K562 (cell line): ENCODE results near the gene LTBP4. TPM values are rescaled to one million over a fixed set of nuclear protein-coding genes. Genes with fewer than 3 reads are reported as not detected.

Source experiments
- C11orf30 ChIP-seq: fragments of 450-650 bp; IDR thresholded peaks from 2 replicates; pipeline ENCODE4 v1.6.1; 2016; ENCODE audit warnings: low read depth, mild to moderate bottlenecking
- CAMTA2 ChIP-seq: fragments of 250-450 bp; sonication (Bioruptor Pico); conservative IDR thresholded peaks from 2 replicates; pipeline ENCODE4 v1.5.1; 2022
- EGR1 ChIP-seq: fragments of 450-650 bp; conservative IDR thresholded peaks from 2 replicates; pipeline ENCODE4 v1.6.1; 2017; ENCODE audit warnings: mild to moderate bottlenecking
- MAZ ChIP-seq, 2 experiments: fragments of 450-650 bp in 1 of 2; sonication (generic) in 1 of 2; formaldehyde crosslinking; IDR thresholded peaks in 1 of 2; conservative IDR thresholded peaks in 1 of 2; 2 replicates each; pipeline versions ENCODE4 v1.4.0 to v1.5.0; 2020; ENCODE audit warnings: mild to moderate bottlenecking in 1 of 2, missing genetic modification reagents in 1 of 2
- NUFIP1 ChIP-seq: fragments of 450-650 bp; IDR thresholded peaks from 2 replicates; pipeline ENCODE4 v1.6.1; 2018; ENCODE audit not compliant: partially characterized antibody
- RCOR1 ChIP-seq, 2 experiments: IDR thresholded peaks; 2 replicates each; pipeline ENCODE4 v1.6.1; 2012; ENCODE audit warnings: low read depth in 2 of 2, low read length in 2 of 2, borderline replicate concordance in 1 of 2, improper control_type of control experiment in 1 of 2
- SIRT6 ChIP-seq: IDR thresholded peaks from one replicate; pipeline ENCODE4 v1.6.1; 2012; ENCODE audit warnings: low read depth, mild to moderate bottlenecking, control low read depth, inconsistent platforms, low read length, moderate library complexity
- SMAD4 ChIP-seq: fragments of 250-450 bp; sonication (Bioruptor Pico); conservative IDR thresholded peaks from 2 replicates; pipeline ENCODE4 v1.8.0; 2021; ENCODE audit warnings: inconsistent platforms, mild to moderate bottlenecking, moderate library complexity
- TCF7L2 ChIP-seq: fragments of 150-350 bp; IDR thresholded peaks from 2 replicates; pipeline ENCODE4 v1.6.1; 2016; ENCODE audit warnings: low read depth, mild to moderate bottlenecking, low read length, moderate library complexity
- THRB ChIP-seq: fragments of 450-650 bp; formaldehyde crosslinking; conservative IDR thresholded peaks from 2 replicates; pipeline ENCODE4 v1.4.0; 2022; ENCODE audit warnings: mild to moderate bottlenecking, missing genetic modification characterization
- ZC3H4 ChIP-seq: sonication (generic); formaldehyde crosslinking; IDR thresholded peaks from 2 replicates; pipeline ENCODE4 v1.9.0; 2021; ENCODE audit warnings: missing genetic modification reagents, borderline replicate concordance
- ZC3H8 ChIP-seq: fragments of 450-650 bp; IDR thresholded peaks from 2 replicates; pipeline ENCODE4 v1.6.1; 2017
- ZEB2 ChIP-seq: fragments of 450-650 bp; IDR thresholded peaks from 2 replicates; pipeline ENCODE4 v1.6.1; 2016
- ZNF239 ChIP-seq: fragments of 250-450 bp; sonication (Bioruptor Pico); IDR thresholded peaks from 2 replicates; pipeline ENCODE4 v1.4.0; 2020; ENCODE audit warnings: mild to moderate bottlenecking
- ZNF407 ChIP-seq: fragments of 450-650 bp; IDR thresholded peaks from 2 replicates; pipeline ENCODE4 v1.6.1; 2016; ENCODE audit warnings: low read depth
- ZNF445 ChIP-seq: fragments of 250-450 bp; sonication (Bioruptor Pico); IDR thresholded peaks from 2 replicates; pipeline ENCODE4 v1.4.0; 2020; ENCODE audit warnings: low read depth, mild to moderate bottlenecking, moderate library complexity
- ZNF778 ChIP-seq: fragments of 450-650 bp; formaldehyde crosslinking; IDR thresholded peaks from 2 replicates; pipeline ENCODE4 v1.4.0; 2020; ENCODE audit warnings: mild to moderate bottlenecking, moderate library complexity
- polyA plus RNA-seq, 8 experiments: library from polyadenylated mRNA; depleted of rRNA in 4 of 8; stranded (reverse) in 5 of 8; unstranded in 3 of 8; fragments of >200 nt; fragmentation: Nextera tagmentation in 2 of 8; fragmentation: Illumina TruSeq in 1 of 8; extraction: Ambion mirVana in 2 of 8; extraction: Trizol in 1 of 8; gene quantifications; 2 replicates each; pipeline versions ENCODE4 v1.2.1 to v1.2.3, GENCODE V29; 2011 to 2014; ENCODE audit warnings: inconsistent platforms in 1 of 8, missing spikeins in 1 of 8
- total RNA-seq, 7 experiments: library from RNA; depleted of rRNA in 6 of 7; stranded (reverse); fragments of >200 nt in 6 of 7; fragmentation: Illumina TruSeq in 2 of 7; extraction: Trizol in 2 of 7; gene quantifications; 2 replicates each; pipeline versions ENCODE4 v1.2.1 to v1.2.3, GENCODE V29; 2011 to 2021; ENCODE audit warnings: low replicate concordance in 1 of 7
- TF ChIP-seq, protein P1 (sequence below): sonication (generic); formaldehyde crosslinking; IDR thresholded peaks from 2 replicates; pipeline ENCODE4 v1.8.1; 2023; ENCODE audit warnings: mild to moderate bottlenecking, missing genetic modification reagents

LTBP4 gene
- total and polyA plus RNA-seq, 9 of the 15 experiments (the other 6 are each of a cell fraction or from before 2014, with no cell fraction given) = 0.35 to 160 (median 31.6) TPM

- TF ChIP-seq ZC3H4 (no peak), ZC3H8 (no peak), ZEB2 (no peak), ZNF445 (no peak), EGR1 (peak; percentile 77), TCF7L2 (no peak), SMAD4 (CRISPR knock-in tag) (peak; percentile 16; the same call in 1 of the 2 replicates), THRB (no peak), RCOR1 (IDR thresholded peaks at IDR 0.05; ENCODE audit: borderline replicate concordance in 1 of 2, low read depth in 2 of 2, low read length in 2 of 2) (peak in 1 of 2 experiments; percentile 54; a peak in 1 of 4 replicates), NUFIP1 (no peak), MAZ (CRISPR knock-in tag; conservative IDR thresholded peaks at IDR 0.05 in 1 of 2, IDR thresholded peaks at IDR 0.05 in 1 of 2) (peak; percentile 71 to 87; a peak in 2 of 4 replicates), ZNF239 (no peak), SIRT6 (no peak), ZNF407 (no peak), CAMTA2 (CRISPR knock-in tag) (no peak), ZNF778 (CRISPR knock-in tag) (no peak), C11orf30 (no peak)
- TF ChIP-seq, protein P1, sequence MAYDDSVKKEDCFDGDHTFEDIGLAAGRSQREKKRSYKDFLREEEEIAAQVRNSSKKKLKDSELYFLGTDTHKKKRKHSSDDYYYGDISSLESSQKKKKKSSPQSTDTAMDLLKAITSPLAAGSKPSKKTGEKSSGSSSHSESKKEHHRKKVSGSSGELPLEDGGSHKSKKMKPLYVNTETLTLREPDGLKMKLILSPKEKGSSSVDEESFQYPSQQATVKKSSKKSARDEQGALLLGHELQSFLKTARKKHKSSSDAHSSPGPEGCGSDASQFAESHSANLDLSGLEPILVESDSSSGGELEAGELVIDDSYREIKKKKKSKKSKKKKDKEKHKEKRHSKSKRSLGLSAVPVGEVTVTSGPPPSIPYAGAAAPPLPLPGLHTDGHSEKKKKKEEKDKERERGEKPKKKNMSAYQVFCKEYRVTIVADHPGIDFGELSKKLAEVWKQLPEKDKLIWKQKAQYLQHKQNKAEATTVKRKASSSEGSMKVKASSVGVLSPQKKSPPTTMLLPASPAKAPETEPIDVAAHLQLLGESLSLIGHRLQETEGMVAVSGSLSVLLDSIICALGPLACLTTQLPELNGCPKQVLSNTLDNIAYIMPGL (CRISPR knock-in tag) = no peak
Observed at GRCh38 chr19:40601134-40601974, at the start of gene LTBP4 (continued).
